Occipital lobe (tissue), 2 donors: ENCODE results near the gene PRDX2. TPM values are rescaled to one million over a fixed set of nuclear protein-coding genes. Genes with fewer than 3 reads are reported as not detected.

ENCODE experiments used
- DNase-seq: peaks from one replicate; lab custom pipeline; 2025; lab: John Stamatoyannopoulos, UW
- total RNA-seq: library from RNA; depleted of rRNA; stranded (reverse); fragments of >200 nt; gene quantifications from one replicate; pipeline ENCODE4 v1.2.3, GENCODE V29; 2014

PRDX2 gene
- total RNA-seq, 1 donor from 2014 or later: 174 TPM

DNA sequence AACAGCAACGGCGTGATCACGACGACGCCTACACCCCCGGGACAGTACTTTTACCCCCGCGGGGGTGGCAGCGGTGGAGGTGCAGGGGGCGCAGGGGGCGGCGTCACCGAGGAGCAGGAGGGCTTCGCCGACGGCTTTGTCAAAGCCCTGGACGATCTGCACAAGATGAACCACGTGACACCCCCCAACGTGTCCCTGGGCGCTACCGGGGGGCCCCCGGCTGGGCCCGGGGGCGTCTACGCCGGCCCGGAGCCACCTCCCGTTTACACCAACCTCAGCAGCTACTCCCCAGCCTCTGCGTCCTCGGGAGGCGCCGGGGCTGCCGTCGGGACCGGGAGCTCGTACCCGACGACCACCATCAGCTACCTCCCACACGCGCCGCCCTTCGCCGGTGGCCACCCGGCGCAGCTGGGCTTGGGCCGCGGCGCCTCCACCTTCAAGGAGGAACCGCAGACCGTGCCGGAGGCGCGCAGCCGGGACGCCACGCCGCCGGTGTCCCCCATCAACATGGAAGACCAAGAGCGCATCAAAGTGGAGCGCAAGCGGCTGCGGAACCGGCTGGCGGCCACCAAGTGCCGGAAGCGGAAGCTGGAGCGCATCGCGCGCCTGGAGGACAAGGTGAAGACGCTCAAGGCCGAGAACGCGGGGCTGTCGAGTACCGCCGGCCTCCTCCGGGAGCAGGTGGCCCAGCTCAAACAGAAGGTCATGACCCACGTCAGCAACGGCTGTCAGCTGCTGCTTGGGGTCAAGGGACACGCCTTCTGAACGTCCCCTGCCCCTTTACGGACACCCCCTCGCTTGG lies 9.3 kb downstream of the PRDX2 start:
- DNase-seq: peak; percentile 55

- peak; percentile 97 for DNase-seq
Observed at GRCh38 chr19:12791345-12792050, 10.1 kb downstream of the PRDX2 start, which contains the start of gene JUNB. Gene JUNB, plus strand, starts transcription at chr19:12791486. Its CDS starts 286 bp downstream, at chr19:12791772.

- no peak for DNase-seq
Observed at GRCh38 chr19:12790628-12791344, 10.8 kb downstream of the PRDX2 start.

DNA sequence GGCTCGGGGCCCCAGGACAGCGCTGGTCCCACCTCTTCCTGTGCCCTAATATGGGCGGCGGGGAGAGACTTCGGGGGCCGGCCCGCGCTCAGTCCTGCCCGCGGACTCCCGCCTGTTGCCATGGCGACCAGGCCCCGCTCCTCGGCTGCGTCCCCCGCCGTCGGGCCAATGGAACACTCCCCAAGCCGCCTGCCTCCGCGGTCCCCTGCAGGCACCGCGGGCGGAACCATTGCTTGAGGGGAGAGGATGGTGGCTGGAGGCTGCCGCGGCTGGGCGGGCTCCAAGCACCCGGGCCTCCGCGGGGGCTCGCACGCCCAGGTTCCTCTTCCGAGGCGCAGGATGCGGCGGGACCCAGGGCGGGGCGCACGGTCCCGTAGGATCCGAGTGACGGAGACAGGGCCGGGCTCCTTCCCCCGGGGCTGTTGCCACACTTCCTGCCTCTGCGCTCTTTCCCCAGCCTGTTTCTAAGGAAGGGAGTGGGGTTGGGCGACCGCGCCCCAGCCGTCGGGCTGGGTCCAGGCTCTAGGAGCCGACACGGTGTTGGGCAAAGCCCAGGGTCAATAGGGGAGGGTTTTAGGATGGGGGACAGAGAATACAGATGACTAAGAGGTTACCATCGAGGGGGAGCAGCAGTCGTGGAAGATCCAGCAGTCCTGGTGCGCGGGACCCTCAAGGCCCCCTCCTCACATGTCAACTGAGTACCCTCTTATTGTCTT lies 11.5 kb downstream of the PRDX2 start:
- DNase-seq: peak; percentile 95

DNA sequence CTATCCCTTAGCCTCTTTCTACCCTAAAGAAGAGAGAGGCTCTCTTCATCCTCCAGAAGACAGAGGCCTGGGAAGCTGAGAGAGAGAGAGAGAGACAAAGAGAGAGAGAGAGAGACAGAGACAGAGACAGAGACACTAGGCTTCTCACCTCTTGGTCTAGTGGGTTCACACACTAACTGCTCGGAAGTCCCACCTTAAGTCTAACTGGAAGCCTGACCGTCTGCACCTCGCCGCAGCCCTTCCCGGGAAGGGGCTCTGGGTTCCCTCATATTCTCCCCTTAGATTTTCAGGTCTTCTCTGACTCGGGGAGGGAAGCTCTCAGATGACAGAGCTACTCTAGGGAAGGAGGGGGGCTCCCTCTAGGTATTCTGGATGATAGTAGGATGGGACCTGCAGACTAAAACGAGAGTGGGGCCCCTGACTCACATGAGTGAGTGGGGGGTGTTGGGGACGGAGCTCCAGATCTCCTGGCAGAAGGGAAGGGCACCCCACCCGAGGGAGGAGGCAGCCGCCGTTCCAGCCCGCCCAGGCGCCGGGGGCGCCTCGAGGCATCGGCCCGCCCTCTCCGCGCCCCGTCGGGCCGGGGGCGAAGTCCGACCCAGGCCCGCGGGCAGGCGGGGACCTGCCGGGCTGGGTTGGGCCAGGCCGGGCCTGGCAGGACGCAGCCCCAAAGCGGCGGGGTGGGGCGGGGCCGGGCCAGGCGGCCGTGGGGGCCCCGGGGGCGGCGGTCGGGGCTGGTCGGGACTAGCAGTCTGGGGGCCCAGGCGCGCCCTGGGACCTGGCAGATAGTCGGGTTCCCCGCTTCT lies 12.3 kb downstream of the PRDX2 start:
- no peak for DNase-seq

- DNase-seq: peak; percentile 45
Observed at GRCh38 chr19:12788682-12789097, 12.9 kb downstream of the PRDX2 start.

GRCh38 chr19:12788042-12788681 lies 13.4 kb downstream of the PRDX2 start:
- no peak for DNase-seq

DNA sequence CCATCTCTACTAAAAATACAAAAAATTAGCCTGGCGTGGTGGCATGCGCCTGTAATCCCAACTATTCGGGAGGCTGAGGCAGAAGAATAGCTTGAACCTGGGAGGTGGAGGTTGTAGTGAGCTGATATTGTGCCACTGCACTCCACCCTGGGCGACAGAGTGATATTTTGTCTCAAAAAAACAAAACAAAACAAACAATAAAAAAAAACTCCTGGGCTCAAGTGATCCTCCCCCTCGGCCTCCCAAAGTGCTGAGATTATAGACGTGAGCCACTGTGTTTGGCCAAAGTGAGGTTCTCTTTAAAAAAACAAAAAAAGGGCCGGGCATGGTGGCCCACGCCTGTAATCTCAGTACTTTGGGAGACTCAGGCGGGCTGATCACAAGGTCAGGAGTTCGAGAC lies 14.1 kb downstream of the PRDX2 start:
- no peak for DNase-seq

DNA sequence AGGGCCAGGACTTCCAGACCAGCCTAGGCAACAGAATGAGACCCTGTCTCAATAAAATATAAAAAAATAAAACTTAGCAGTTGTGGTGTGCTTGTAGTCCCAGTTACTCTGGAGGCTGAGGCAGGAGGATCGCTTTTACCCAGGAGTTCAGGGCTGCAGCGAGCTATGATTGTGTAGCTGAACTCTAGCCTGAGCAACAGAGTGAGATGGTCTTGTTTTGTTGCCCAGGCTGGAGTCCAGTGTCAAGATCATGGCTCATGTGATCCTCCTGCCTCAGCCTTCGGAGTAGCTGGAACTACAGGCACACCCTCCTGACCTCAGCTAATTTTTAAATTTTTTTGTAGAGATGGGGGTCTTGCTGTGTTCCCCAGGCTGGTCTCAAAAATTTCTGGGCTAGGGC lies 14.6 kb downstream of the PRDX2 start:
- no peak for DNase-seq

DNA sequence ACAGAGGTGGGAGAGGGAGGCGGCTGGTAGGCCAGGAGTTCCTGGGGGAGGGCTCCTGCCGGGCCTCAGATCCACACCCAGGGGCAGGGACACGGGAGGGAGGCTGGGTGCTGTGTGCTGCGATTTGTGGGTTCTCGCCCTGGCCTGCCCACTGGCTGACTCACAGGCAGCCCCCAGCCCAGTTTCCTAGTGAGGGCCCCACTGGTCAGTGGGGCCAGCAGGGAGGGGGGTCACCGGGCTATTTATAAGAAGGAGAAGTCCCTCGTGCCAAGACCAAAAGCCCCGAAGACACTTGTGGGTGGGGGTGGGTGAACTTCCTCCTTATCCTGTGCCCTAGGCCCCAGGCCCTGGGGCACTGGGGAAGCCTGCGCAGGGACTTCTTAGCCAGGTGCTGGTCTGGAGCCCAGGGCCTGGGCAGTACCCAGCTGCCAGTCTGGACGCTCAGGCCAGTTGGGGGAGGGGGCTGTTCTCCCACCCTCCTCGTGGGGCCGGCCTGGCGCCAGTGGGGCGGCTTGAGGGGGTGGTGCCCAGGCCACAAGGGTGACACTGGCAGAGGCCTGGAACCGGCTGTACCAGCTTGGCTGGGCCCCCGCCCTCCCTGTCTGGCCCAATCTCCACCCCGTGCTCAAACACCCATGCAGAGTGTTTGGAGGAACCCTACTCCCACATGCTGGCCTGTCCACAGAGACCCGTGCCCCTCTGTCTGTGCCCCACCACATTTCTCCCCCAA lies 15.3 kb downstream of the PRDX2 start:
- DNase-seq: peak; percentile 32

GRCh38 chr19:12785431-12786031 lies 16.1 kb downstream of the PRDX2 start:
- DNase-seq: no peak

DNA sequence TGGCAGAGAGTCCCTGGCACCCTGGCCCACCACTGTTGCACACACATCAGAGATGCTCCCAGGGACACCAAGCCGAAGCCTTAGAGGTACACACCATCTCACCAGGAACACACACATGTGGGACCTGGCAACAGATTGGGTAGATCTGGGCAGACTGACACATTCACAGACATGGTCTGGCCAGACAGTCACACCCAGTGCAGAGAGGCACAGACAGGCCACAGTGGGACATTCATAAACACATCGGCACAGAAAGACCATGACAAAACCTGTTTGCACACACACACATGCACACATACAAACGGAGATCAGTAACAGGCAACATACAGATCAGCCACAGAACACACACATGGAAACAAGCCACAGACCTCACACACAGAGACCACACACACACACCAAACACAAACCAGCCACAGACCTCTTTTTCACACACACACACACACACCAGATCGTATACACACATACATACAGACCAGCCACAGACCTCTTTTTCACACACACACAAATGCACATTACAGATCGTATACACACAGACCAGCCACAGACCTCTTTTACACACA lies 16.6 kb downstream of the PRDX2 start:
- no peak for DNase-seq

- no peak for DNase-seq
Observed at GRCh38 chr19:12784394-12784870, 17.2 kb downstream of the PRDX2 start.

DNA sequence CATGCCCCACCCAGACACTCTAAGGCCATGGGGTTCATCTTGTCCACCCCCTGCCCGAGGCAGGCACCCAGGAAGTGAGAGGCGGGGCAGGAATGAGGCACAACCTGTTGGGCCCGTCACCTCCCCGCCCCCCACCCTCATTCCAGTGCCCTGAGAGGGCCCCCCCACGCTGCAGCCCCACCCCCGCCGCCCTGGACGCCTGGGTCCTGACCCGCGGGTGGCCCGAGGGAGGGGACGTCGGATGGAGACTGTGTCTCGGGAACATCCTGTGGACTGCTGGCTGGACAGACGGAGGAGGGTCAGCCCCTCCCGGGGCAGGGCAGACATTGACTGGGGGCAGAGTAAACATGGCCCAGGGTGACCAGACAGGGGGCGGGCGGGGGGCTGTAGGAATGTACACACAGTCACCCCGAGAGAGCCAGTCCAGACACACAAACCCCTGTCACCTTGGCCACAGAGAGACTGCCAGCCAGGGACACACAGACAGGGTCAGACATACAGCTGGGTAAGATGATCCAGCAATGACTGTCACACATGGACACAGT lies 17.7 kb downstream of the PRDX2 start:
- no peak for DNase-seq

GRCh38 chr19:12783291-12783848 lies 18.2 kb downstream of the PRDX2 start:
- DNase-seq: no peak

- peak; percentile 89 for DNase-seq
Observed at GRCh38 chr19:12782424-12783290, 18.9 kb downstream of the PRDX2 start.

- no peak for DNase-seq
Observed at GRCh38 chr19:12782174-12782423, 19.5 kb downstream of the PRDX2 start.
